Lower leg skin (tissue), 4 donors: ENCODE results near the gene CACNA1A. TPM values are rescaled to one million over a fixed set of nuclear protein-coding genes. Genes with fewer than 3 reads are reported as not detected.
"Not testable (repeated sequence)": the region's sequence is repeated elsewhere in the genome, so short reads cannot be mapped to it uniquely, and the experiment has no call there.

Source experiments
- DNase-seq, 2 donors: peaks; one replicate each; pipeline ENCODE4 v3.0.0-alpha.2; 2019; ENCODE audit warnings: low spot score in 2 of 2
- H3K4me3 ChIP-seq: fragments of 200-600 bp; sonication (generic); 2 replicates; pipeline ENCODE4 v1.5.1; 2017; ENCODE audit warnings: mild to moderate bottlenecking, low read depth; ENCODE audit not compliant: poor library complexity, severe bottlenecking
- CTCF ChIP-seq, 3 donors: fragments of 450-650 bp; IDR thresholded peaks; one replicate each; pipeline ENCODE4 v1.5.1; 2016; ENCODE audit warnings: antibody characterized with exemption in 3 of 3, mild to moderate bottlenecking in 3 of 3, moderate library complexity in 2 of 3
- POLR2A ChIP-seq, 2 donors: fragments of 450-650 bp; IDR thresholded peaks; one replicate each; pipeline ENCODE4 v1.6.1; 2016 to 2017; ENCODE audit warnings: antibody characterized with exemption in 2 of 2, mild to moderate bottlenecking in 1 of 2, moderate library complexity in 1 of 2
- WGBS, 2 donors: methylation state at CpG; one replicate each; pipeline ENCODE4 v1.1.5; 2018; 5-methylcytosine and 5-hydroxymethylcytosine counted together
- intact Hi-C: fragments of 100-400 bp; cut with DNase I; formaldehyde crosslinking; loops from one replicate; pipeline ENCODE4 v1.15.0; 2023; ENCODE audit warnings: low total_unique reads
- total RNA-seq, 4 donors: library from RNA; depleted of rRNA; stranded (reverse); fragments of >200 nt; gene quantifications; one replicate each; pipeline ENCODE4 v1.1.0, GENCODE V29; 2016

CACNA1A gene
- total RNA-seq, 4 donors from 2014 or later = 0.16 to 0.46 (median 0.22) TPM; not detected in 1

DNA sequence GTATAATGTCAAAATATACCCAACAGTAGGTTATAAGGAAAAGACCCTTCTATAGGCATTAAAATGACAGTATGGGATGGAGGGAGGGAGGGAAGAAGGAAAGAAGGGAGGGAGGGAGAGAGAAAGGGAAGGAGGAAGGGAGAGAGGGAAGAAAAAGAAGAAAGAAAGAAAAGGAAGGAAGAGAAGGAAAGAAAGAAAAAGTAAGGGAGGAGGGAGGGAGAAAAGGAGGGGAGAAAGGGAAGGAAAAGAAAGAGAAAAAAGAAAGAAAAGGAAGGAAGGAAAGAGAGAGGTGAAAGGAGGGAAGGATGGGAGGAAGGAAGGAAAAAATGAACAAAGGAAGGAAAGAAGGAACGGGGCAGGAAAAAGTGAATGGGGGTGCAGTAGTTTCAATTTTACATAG is 35.3 kb upstream of the CACNA1A start:
- WGBS, 2 donors = 30 to 65% methylated on average over 1 of the region's 1 CpG
- TF ChIP-seq POLR2A (IDR thresholded peaks at IDR 0.05) (no peak), CTCF (IDR thresholded peaks at IDR 0.05) (no peak)
- H3K4me3 ChIP-seq = no peak overlapping the region
- no peak for DNase-seq
- intact Hi-C loops = no loop called here

GRCh38 chr19:13539332-13539731 is 33.1 kb upstream of the CACNA1A start:
- intact Hi-C loops = no loop called here
- DNase-seq = no peak
- H3K4me3 ChIP-seq = no peak overlapping the region
- 67 to 83% methylated on average over 1 of the region's 1 CpG for WGBS, 2 donors
- no peak for TF ChIP-seq POLR2A (IDR thresholded peaks at IDR 0.05)
- no peak for TF ChIP-seq CTCF (IDR thresholded peaks at IDR 0.05)

DNA sequence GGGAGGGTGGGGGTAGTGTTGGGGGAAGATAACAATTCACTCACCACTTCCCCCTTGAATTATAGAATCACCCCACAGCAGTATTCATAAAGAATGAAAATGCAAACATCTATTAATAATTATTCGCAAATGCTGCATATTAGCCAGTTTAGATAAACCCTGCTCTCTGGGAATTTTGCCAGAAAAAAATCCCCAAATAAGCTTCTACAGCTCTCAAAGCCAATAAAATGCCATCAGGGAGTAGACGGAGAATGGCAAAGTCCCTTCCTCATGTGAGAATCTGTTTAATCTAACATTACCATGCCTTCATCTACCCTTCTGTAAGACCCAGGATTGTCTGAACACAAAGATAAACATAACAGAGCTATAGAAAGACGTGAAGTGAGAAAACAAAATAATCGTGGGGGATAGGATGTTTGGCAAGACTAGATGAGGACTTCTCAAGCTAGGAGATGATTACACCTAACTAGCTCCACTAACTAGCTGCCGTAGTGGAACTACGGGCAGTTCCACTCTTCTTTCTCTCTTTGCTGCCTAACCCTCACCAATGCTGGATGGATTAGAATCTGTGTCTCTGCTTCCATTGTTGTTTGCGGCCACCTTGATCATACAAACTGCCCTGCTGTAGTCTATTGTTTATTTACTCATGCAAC is 32.4 kb upstream of the CACNA1A start:
- WGBS, 2 donors = 60 to 66% methylated on average over 7 of the region's 7 CpGs

GRCh38 chr19:13537454-13537853 is 31.2 kb upstream of the CACNA1A start:
- no peak for TF ChIP-seq POLR2A (IDR thresholded peaks at IDR 0.05)
- no peak for TF ChIP-seq CTCF (IDR thresholded peaks at IDR 0.05)
- intact Hi-C loops = no loop called here
- H3K4me3 ChIP-seq = no peak overlapping the region
- WGBS, 2 donors = 51 to 56% methylated on average over 6 of the region's 6 CpGs
- no peak for DNase-seq

More for the DNA sequence above, 32.4 kb upstream of the CACNA1A start:
- intact Hi-C loops = no loop called here
- no peak overlapping the region for H3K4me3 ChIP-seq
- TF ChIP-seq POLR2A (IDR thresholded peaks at IDR 0.05) = no peak
- no peak for TF ChIP-seq CTCF (IDR thresholded peaks at IDR 0.05)
- DNase-seq = no peak

DNA sequence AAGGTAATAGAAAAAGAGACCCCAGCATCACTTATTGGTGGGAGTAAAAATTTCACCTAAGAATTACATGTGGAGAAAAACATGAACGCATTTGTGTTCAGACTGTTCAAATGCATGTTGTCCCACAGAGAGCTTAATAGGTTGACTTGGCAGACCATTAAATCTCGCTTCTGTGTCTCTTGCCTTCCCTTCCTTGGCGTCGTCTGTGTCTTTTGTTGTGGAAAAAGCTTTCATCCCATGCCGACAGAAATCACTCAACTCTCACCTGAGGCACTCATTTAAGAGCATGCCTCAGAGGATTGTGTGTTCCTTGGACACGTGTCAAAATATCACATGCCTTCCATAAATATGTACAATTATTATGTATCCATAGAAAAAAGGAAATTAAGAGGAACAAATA is 24.4 kb upstream of the CACNA1A start:
- 23 to 25% methylated on average over 6 of the region's 6 CpGs for WGBS, 2 donors
- intact Hi-C loops = no loop called here

GRCh38 chr19:13529721-13530120 is 23.4 kb upstream of the CACNA1A start:
- intact Hi-C loops, H3K4me3 ChIP-seq, DNase-seq: not testable (repeated sequence)
- 73 to 75% methylated on average over 2 of the region's 2 CpGs for WGBS, 2 donors

More for the DNA sequence above, 24.4 kb upstream of the CACNA1A start:
- H3K4me3 ChIP-seq = no peak overlapping the region
- no peak for DNase-seq
- no peak for TF ChIP-seq POLR2A (IDR thresholded peaks at IDR 0.05)
- TF ChIP-seq CTCF (IDR thresholded peaks at IDR 0.05) = no peak
